ENCODE results near the gene TEAD4.

Gene TEAD4

GRCh38 chr12:3000548-3001275 is 41.5 kb downstream of the TEAD4 start:
- Mint-ChIP-seq H3K27ac (no peak overlapping the region), H3K27me3 (peaks cover 1% of the 10 kb centered on the region), H3K36me3 (ENCODE audit: low read depth) (no peaks in the 10 kb centered on the region), H3K4me3 (no peak overlapping the region), H3K9me3 (no peaks in the 10 kb centered on the region), H3K4me1 (ENCODE audit: low read depth) (no peaks in the 10 kb centered on the region)
- intact Hi-C loops (cut with micrococcal nuclease) = no loop called here

GRCh38 chr12:3002646-3003045 is 43.4 kb downstream of the TEAD4 start:
- no peak overlapping the region for H3K27ac Mint-ChIP-seq
- H3K4me1 Mint-ChIP-seq (ENCODE audit: low read depth) = no peaks in the 10 kb centered on the region
- peaks cover 1% of the 10 kb centered on the region for H3K27me3 Mint-ChIP-seq
- H3K36me3 Mint-ChIP-seq (ENCODE audit: low read depth) = no peaks in the 10 kb centered on the region
- H3K9me3 Mint-ChIP-seq = no peaks in the 10 kb centered on the region
- no peak overlapping the region for H3K4me3 Mint-ChIP-seq
- intact Hi-C loops (cut with micrococcal nuclease) = no loop called here

GRCh38 chr12:3003357-3003992 is 44.3 kb downstream of the TEAD4 start:
- Mint-ChIP-seq H3K4me1 (ENCODE audit: low read depth) (no peaks in the 10 kb centered on the region), H3K4me3 (no peak overlapping the region), H3K27me3 (peaks cover 1% of the 10 kb centered on the region), H3K27ac (no peak overlapping the region), H3K9me3 (no peaks in the 10 kb centered on the region), H3K36me3 (ENCODE audit: low read depth) (no peaks in the 10 kb centered on the region)
- intact Hi-C loops (cut with micrococcal nuclease) = no loop called here

GRCh38 chr12:3004655-3005565 is 45.7 kb downstream of the TEAD4 start:
- H3K36me3 Mint-ChIP-seq (ENCODE audit: low read depth) = no peaks in the 10 kb centered on the region
- peaks cover 1% of the 10 kb centered on the region for H3K27me3 Mint-ChIP-seq
- H3K4me3 Mint-ChIP-seq = no peak overlapping the region
- no peaks in the 10 kb centered on the region for H3K4me1 Mint-ChIP-seq (ENCODE audit: low read depth)
- no peaks in the 10 kb centered on the region for H3K9me3 Mint-ChIP-seq
- no peak overlapping the region for H3K27ac Mint-ChIP-seq
- intact Hi-C loops (cut with micrococcal nuclease) = no loop called here

DNA sequence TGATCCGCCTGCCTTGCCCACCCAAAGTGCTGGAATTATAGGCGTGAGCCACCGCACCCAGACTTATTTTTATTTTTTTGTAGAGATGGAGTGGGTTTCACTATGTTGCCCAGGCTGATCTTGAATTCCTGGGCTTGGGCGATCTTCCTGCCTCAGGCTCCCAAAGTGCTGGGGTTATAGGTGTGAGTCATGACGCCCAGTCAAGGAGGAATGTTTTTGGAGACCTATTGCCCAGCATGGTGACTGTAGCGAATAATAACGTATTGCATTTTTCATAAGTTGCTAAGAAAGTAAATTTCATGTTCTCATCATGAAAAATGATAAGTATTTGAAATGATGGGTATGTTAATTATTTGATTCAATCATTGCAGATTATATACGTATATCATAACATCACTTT is 46.5 kb downstream of the TEAD4 start:
- no peak overlapping the region for H3K27ac Mint-ChIP-seq
- no peaks in the 10 kb centered on the region for H3K4me1 Mint-ChIP-seq (ENCODE audit: low read depth)
- H3K4me3 Mint-ChIP-seq = no peak overlapping the region
- peaks cover 1% of the 10 kb centered on the region for H3K27me3 Mint-ChIP-seq
- H3K36me3 Mint-ChIP-seq (ENCODE audit: low read depth) = no peaks in the 10 kb centered on the region
- H3K9me3 Mint-ChIP-seq = no peaks in the 10 kb centered on the region
- intact Hi-C loops (cut with micrococcal nuclease) = no loop called here

DNA sequence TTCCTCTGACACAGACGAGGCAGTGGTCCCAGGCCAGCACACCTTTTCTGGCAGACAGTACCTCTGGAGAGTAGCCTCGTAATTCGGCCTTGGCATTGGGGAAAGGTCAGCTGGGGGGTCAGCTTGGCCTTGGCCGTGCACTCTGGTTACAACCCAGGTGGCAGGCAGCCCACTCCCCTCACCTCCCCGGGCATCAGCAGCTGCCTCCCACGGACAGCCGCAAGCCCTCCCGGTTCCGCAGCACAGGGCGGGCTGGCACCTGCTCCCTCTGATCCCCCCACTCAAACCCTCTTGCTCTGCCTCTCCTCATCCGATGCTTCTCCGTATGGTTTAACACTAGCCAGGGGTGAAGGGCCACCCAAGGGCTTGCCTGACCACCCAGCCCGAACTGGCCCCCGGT is 50.6 kb downstream of the TEAD4 start:
- Mint-ChIP-seq H3K27ac (no peak overlapping the region), H3K9me3 (no peaks in the 10 kb centered on the region), H3K4me1 (ENCODE audit: low read depth) (peaks cover 5% of the 10 kb centered on the region), H3K27me3 (no peaks in the 10 kb centered on the region), H3K36me3 (ENCODE audit: low read depth) (no peaks in the 10 kb centered on the region), H3K4me3 (no peak overlapping the region)
- intact Hi-C loops (cut with micrococcal nuclease) = no loop called here

GRCh38 chr12:3010214-3010930 is 51.2 kb downstream of the TEAD4 start:
- no peak overlapping the region for H3K4me3 Mint-ChIP-seq
- peaks cover 5% of the 10 kb centered on the region for H3K4me1 Mint-ChIP-seq (ENCODE audit: low read depth)
- no peaks in the 10 kb centered on the region for H3K27me3 Mint-ChIP-seq
- intact Hi-C loops (cut with micrococcal nuclease) = no loop called here
- H3K27ac Mint-ChIP-seq = no peak overlapping the region
- H3K9me3 Mint-ChIP-seq = no peaks in the 10 kb centered on the region
- H3K36me3 Mint-ChIP-seq (ENCODE audit: low read depth) = no peaks in the 10 kb centered on the region

DNA sequence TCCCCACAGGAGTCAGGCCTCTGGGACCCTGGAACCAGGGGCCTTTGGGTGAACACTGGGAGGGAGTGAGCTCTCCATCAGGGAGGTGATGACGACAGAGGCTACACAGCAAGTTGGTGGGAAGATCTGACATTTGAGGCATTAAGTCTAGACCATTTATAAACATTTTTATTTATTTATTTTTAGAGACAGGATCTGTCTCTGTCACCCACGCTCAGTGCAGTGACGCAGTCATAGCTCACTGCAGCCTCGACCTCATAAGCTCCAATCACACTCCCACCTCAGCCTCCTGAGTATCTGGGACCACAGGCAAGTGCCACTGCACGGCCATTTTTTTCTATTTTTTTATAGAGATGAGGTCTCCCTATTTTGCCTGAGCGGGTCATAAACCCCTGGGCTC is 53.6 kb downstream of the TEAD4 start:
- H3K4me3 Mint-ChIP-seq = no peak overlapping the region
- H3K4me1 Mint-ChIP-seq (ENCODE audit: low read depth) = peaks cover 5% of the 10 kb centered on the region
- no peak overlapping the region for H3K27ac Mint-ChIP-seq
- intact Hi-C loops (cut with micrococcal nuclease) = no loop called here
- H3K9me3 Mint-ChIP-seq = no peaks in the 10 kb centered on the region
- no peaks in the 10 kb centered on the region for H3K27me3 Mint-ChIP-seq
- H3K36me3 Mint-ChIP-seq (ENCODE audit: low read depth) = no peaks in the 10 kb centered on the region

GRCh38 chr12:3014641-3015040 is 55.4 kb downstream of the TEAD4 start:
- Mint-ChIP-seq H3K9me3 (no peaks in the 10 kb centered on the region), H3K36me3 (ENCODE audit: low read depth) (no peaks in the 10 kb centered on the region), H3K4me1 (ENCODE audit: low read depth) (peaks cover 5% of the 10 kb centered on the region), H3K4me3 (no peak overlapping the region), H3K27me3 (no peaks in the 10 kb centered on the region), H3K27ac (no peak overlapping the region)
- intact Hi-C loops (cut with micrococcal nuclease) = no loop called here

GRCh38 chr12:3015356-3015755 is 56.2 kb downstream of the TEAD4 start:
- H3K36me3 Mint-ChIP-seq (ENCODE audit: low read depth) = no peaks in the 10 kb centered on the region
- peaks cover 5% of the 10 kb centered on the region for H3K4me1 Mint-ChIP-seq (ENCODE audit: low read depth)
- no peak overlapping the region for H3K4me3 Mint-ChIP-seq
- no peak overlapping the region for H3K27ac Mint-ChIP-seq
- H3K27me3 Mint-ChIP-seq = no peaks in the 10 kb centered on the region
- H3K9me3 Mint-ChIP-seq = no peaks in the 10 kb centered on the region
- intact Hi-C loops (cut with micrococcal nuclease) = no loop called here

DNA sequence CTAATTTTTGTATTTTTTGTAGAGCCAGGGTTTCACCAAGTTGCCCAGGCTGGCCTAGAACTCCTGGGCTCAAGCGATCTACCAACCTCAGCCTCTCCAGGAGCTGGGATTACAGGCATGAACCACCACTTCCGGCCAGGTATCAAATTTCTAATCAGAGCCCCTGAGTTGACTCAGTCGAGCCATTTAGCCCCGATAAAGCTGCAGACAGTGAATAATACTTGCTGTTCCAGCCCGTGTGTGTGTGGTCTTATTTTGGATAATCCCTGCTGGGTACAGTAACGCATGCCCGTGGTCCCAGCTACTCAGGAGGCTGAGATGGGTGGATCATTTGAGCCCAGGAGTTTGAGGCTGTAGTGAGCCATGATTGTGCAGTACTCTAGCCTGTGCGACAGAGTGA is 57.0 kb downstream of the TEAD4 start:
- Mint-ChIP-seq H3K27me3 (no peaks in the 10 kb centered on the region), H3K36me3 (ENCODE audit: low read depth) (no peaks in the 10 kb centered on the region), H3K27ac (no peak overlapping the region), H3K4me3 (no peak overlapping the region), H3K4me1 (ENCODE audit: low read depth) (peaks cover 5% of the 10 kb centered on the region), H3K9me3 (no peaks in the 10 kb centered on the region)
- intact Hi-C loops (cut with micrococcal nuclease) = no loop called here

- no peak overlapping the region for H3K27ac Mint-ChIP-seq
Observed at GRCh38 chr12:3017281-3017680, 58.1 kb downstream of the TEAD4 start.

GRCh38 chr12:3018284-3019004 is 59.2 kb downstream of the TEAD4 start:
- Mint-ChIP-seq H3K9me3 (no peaks in the 10 kb centered on the region), H3K4me1 (ENCODE audit: low read depth) (peaks cover 5% of the 10 kb centered on the region), H3K36me3 (ENCODE audit: low read depth) (no peaks in the 10 kb centered on the region), H3K4me3 (no peak overlapping the region), H3K27me3 (no peaks in the 10 kb centered on the region), H3K27ac (no peak overlapping the region)
- intact Hi-C loops (cut with micrococcal nuclease) = no loop called here

More at GRCh38 chr12:3017281-3017680, 58.1 kb downstream of the TEAD4 start:
- Mint-ChIP-seq H3K4me1 (ENCODE audit: low read depth) (peaks cover 5% of the 10 kb centered on the region), H3K9me3 (no peaks in the 10 kb centered on the region), H3K36me3 (ENCODE audit: low read depth) (no peaks in the 10 kb centered on the region), H3K27me3 (no peaks in the 10 kb centered on the region), H3K4me3 (no peak overlapping the region)
- intact Hi-C loops (cut with micrococcal nuclease) = no loop called here

All from dendritic cell treated with granulocyte-macrophage colony-stimulating factor and Interleukin-4, amounts not matched to agents 40 ng/mL and 50 ng/mL, for 4 days (primary cell).